Eye (tissue), 1 donor: ENCODE data around the gene SYPL1.

ENCODE experiments used
- DNase-seq: peaks from one replicate; pipeline ENCODE4 v3.0.0-alpha.2; 2015

The SYPL1 gene

GRCh38 chr7:106089647-106090046 is 22.5 kb downstream of the SYPL1 start:
- no peak for DNase-seq

GRCh38 chr7:106088014-106088413 is 24.1 kb downstream of the SYPL1 start:
- DNase-seq: no peak

- no peak for DNase-seq
Measured at GRCh38 chr7:106086062-106086461, 26.1 kb downstream of the SYPL1 start.

GRCh38 chr7:106085015-106085414 is 27.1 kb downstream of the SYPL1 start:
- no peak for DNase-seq

GRCh38 chr7:106083717-106084116 is 28.4 kb downstream of the SYPL1 start:
- no peak for DNase-seq

GRCh38 chr7:106082087-106082854 is 29.8 kb downstream of the SYPL1 start:
- no peak for DNase-seq

- peak; percentile 15 for DNase-seq
Measured at GRCh38 chr7:106080300-106080987, 31.7 kb downstream of the SYPL1 start.

- DNase-seq: no peak
Measured at GRCh38 chr7:106076537-106076936, 35.6 kb downstream of the SYPL1 start.

- peak; percentile 43 for DNase-seq
Measured at GRCh38 chr7:106075937-106076336, 36.2 kb downstream of the SYPL1 start.

- no peak for DNase-seq
Measured at GRCh38 chr7:106074257-106074656, 37.9 kb downstream of the SYPL1 start.

GRCh38 chr7:106073701-106074100 is 38.4 kb downstream of the SYPL1 start:
- DNase-seq: no peak

- no peak for DNase-seq
Measured at GRCh38 chr7:106072715-106073091, 39.4 kb downstream of the SYPL1 start.

- DNase-seq: peak; percentile 30
Measured at GRCh38 chr7:106071999-106072714, 40.0 kb downstream of the SYPL1 start.

- DNase-seq: no peak
Measured at GRCh38 chr7:106071356-106071998, 40.6 kb downstream of the SYPL1 start.

GRCh38 chr7:106070567-106071254 is 41.4 kb downstream of the SYPL1 start:
- DNase-seq: no peak

- DNase-seq: no peak
Measured at GRCh38 chr7:106070201-106070551, 41.9 kb downstream of the SYPL1 start.

- DNase-seq: peak; percentile 24
Measured at GRCh38 chr7:106069471-106070200, 42.5 kb downstream of the SYPL1 start.

GRCh38 chr7:106068986-106069385 is 43.1 kb downstream of the SYPL1 start:
- no peak for DNase-seq

GRCh38 chr7:106068538-106068961 is 43.6 kb downstream of the SYPL1 start:
- DNase-seq: no peak

- DNase-seq: no peak
Measured at GRCh38 chr7:106067678-106068077, 44.4 kb downstream of the SYPL1 start.

- DNase-seq: no peak
Measured at GRCh38 chr7:106065575-106066500, 46.3 kb downstream of the SYPL1 start.
